Stomach (tissue), 4 donors: Measurements from ENCODE around the gene SYCN.

Source experiments
- EP300 ChIP-seq: sonication (generic); formaldehyde crosslinking; IDR thresholded peaks from one replicate; pipeline ENCODE4 v1.6.1; 2017; ENCODE audit warnings: antibody characterized with exemption
- POLR2A ChIP-seq, 4 donors: fragments of 450-650 bp; IDR thresholded peaks; one replicate each; pipeline ENCODE4 v1.6.1; 2016; ENCODE audit warnings: antibody characterized with exemption in 4 of 4, control low read depth in 2 of 4, mild to moderate bottlenecking in 1 of 4, moderate library complexity in 1 of 4
- POLR2AphosphoS5 ChIP-seq, 3 donors: sonication (generic); formaldehyde crosslinking; IDR thresholded peaks; one replicate each; pipeline ENCODE4 v1.6.1; 2016; ENCODE audit warnings: antibody characterized with exemption in 3 of 3
- TF ChIP-seq, protein P1 (sequence below), 7 experiments: fragments of 450-650 bp in 4 of 7; fragments of 200-600 bp in 3 of 7; sonication (generic) in 3 of 7; IDR thresholded peaks; one replicate each; pipeline ENCODE4 v1.5.1; 2016 to 2019; ENCODE audit warnings: antibody characterized with exemption in 7 of 7, control low read depth in 2 of 7, mild to moderate bottlenecking in 1 of 7

DNA sequence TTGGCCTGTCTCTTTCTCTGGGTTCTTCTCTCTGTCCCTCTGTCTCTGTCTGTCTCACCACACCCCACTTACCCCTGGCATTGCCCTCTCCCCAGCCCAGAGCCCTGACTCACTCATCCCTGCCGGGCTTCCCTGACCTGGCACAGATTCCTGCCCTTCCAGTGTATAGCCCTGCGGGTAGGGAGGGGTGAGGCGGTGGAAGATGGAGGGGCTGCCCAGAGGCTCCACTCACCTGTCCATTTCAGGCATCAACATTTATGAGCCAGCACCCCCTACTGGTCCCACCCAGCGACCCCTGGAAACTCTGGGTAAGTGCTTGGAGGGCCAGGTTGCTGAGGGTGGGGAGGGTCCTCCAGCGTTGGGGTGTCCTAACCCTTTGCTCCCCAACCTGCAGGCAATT lies 6.3 kb downstream of the SYCN start:
- TF ChIP-seq, protein P1, sequence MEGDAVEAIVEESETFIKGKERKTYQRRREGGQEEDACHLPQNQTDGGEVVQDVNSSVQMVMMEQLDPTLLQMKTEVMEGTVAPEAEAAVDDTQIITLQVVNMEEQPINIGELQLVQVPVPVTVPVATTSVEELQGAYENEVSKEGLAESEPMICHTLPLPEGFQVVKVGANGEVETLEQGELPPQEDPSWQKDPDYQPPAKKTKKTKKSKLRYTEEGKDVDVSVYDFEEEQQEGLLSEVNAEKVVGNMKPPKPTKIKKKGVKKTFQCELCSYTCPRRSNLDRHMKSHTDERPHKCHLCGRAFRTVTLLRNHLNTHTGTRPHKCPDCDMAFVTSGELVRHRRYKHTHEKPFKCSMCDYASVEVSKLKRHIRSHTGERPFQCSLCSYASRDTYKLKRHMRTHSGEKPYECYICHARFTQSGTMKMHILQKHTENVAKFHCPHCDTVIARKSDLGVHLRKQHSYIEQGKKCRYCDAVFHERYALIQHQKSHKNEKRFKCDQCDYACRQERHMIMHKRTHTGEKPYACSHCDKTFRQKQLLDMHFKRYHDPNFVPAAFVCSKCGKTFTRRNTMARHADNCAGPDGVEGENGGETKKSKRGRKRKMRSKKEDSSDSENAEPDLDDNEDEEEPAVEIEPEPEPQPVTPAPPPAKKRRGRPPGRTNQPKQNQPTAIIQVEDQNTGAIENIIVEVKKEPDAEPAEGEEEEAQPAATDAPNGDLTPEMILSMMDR (IDR thresholded peaks at IDR 0.05) = no peak
- TF ChIP-seq POLR2A (IDR thresholded peaks at IDR 0.05) (no peak), POLR2AphosphoS5 (IDR thresholded peaks at IDR 0.05) (no peak), EP300 (no peak)
